Ammon's horn (tissue), 1 donor: ENCODE data around the gene LGR4.
"Not testable (repeated sequence)": the region's sequence is repeated elsewhere in the genome, so short reads cannot be mapped to it uniquely, and the experiment has no call there.

Source experiments
- DNase-seq: peaks from one replicate; pipeline ENCODE4 v3.0.0-alpha.2; 2016; ENCODE audit warnings: low spot score

The LGR4 gene

GRCh38 chr11:27458182-27458581 lies 14.4 kb downstream of the LGR4 start:
- DNase-seq, result no peak

DNA sequence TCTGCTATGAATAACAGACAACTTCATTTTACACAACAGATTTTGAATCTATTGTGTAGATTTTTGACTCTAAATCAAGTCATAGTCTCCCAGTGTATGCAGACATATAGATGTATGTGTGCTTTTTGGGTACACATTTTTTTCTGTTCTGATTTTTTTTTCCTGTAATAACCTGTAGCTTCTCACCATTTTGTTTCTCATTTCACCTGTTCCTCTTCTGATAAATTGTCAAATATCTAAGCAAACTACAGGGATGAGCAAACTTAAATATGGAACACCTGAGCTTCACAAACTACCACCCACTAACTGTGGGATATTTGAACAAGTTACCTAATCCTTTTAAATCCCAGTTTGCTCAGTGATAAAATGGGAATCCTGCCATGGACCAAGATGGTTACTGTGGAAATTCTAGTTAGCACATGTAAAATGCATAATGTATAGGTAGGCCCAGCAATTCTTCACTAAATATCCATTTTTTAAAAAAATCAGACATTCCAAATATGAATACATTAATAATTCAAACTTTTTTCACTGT lies 15.7 kb downstream of the LGR4 start:
- DNase-seq, result no peak

DNA sequence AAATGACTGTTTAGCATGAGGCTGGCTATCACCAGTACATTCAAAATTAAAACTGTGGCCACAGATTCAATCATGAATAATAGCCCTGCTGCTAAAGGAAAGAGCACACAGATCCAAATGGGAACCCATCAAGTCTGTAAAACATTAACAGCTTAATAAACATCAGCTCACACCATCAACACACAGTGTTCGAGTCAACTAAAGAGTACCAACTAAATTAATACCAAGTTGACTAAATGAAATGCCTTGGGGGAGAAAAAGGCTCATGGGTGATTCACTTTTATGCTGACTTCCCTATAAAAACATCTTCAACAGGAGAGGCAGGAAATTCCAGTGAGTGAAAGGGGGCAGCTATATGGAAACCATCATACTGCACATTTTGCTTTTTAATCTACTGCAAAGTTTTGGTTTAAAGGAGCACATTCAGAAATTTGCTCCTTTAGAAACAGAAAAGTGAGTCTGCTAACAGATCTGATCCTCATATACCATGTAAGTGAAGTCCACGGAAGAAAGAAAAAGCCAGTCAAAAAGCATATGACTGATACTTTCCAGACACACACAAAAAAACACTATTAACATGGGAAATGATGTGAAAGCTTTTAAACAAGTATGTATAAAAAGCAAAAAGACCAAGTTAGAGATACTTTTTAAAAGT lies 16.3 kb downstream of the LGR4 start:
- no peak for DNase-seq

GRCh38 chr11:27455667-27456066 lies 16.9 kb downstream of the LGR4 start:
- no peak for DNase-seq

- DNase-seq, result no peak
Observed at GRCh38 chr11:27453701-27454100, 18.9 kb downstream of the LGR4 start.

- DNase-seq, result no peak
Observed at GRCh38 chr11:27452147-27452546, 20.4 kb downstream of the LGR4 start.

DNA sequence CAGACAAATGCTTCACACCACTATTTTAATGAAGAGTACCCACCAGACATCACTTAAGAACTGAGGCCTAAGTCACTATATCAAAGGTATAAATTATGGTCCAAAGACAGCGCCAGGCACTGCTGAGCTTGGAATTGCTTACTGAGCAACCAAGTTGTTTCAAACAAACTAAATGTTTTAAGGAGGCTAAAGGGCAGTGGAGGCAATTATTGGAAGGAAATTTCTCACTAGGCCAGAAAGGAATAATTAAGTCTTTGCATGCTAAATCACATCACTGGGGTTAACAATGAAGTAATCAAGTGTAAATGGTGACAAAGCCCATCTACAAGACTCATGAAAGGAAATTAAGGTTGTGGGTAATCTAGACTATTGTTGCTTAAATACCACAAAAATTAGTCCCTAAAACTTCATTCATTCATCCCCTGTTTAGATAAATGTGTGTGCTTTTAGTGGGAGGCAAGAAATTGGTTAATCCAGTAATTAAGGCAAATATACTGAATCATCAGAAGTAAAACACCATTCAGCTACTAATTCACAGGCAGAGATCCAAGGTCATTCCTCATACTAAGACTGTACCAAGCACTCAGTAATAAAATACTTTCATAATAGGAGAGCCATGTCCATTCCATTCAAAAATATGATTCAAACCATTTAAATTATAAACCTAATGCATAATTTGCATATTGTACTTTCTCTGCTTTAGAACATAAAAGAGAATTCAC lies 21.2 kb downstream of the LGR4 start:
- no peak for DNase-seq

DNA sequence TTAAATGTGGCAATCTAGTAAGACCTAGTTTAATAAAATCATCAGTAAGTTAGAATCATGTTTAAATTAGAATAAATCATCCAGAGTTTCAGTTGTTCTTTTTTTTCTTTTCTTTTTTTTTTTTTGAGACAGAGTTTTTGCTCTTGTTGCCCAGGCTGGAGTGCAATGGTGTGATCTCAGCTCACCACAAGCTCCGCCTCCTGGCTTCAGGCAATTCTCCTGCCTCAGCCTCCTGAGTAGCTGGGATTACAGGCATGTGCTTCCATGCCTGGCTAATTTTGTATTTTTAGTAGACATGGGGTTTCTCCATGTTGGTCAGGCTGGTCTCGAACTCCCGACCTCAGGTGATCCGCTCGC lies 24.4 kb downstream of the LGR4 start:
- DNase-seq, result not testable (repeated sequence)

GRCh38 chr11:27447288-27448183 lies 25.1 kb downstream of the LGR4 start:
- DNase-seq, result no peak

- DNase-seq, result no peak
Observed at GRCh38 chr11:27445625-27446024, 27.0 kb downstream of the LGR4 start.

DNA sequence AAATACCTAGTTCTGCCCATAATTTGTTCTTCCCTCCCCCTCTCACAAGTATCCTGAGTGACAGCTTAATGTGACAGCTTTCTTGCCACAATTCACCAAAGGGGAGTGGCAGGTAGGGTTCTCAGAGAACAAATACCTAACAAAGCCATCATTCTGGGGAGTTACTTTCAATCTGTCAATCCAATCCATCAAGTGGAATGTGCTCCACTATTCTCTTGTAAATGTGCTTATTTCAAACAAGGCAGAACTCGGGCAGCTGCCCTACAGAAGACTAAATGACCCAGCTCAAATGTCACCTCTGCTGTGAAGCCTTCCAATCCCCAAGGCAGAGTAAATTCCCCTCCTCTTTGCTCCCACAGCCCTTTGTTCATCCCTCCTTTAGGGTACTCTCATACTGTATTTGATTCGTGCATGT lies 27.8 kb downstream of the LGR4 start:
- DNase-seq, result no peak

DNA sequence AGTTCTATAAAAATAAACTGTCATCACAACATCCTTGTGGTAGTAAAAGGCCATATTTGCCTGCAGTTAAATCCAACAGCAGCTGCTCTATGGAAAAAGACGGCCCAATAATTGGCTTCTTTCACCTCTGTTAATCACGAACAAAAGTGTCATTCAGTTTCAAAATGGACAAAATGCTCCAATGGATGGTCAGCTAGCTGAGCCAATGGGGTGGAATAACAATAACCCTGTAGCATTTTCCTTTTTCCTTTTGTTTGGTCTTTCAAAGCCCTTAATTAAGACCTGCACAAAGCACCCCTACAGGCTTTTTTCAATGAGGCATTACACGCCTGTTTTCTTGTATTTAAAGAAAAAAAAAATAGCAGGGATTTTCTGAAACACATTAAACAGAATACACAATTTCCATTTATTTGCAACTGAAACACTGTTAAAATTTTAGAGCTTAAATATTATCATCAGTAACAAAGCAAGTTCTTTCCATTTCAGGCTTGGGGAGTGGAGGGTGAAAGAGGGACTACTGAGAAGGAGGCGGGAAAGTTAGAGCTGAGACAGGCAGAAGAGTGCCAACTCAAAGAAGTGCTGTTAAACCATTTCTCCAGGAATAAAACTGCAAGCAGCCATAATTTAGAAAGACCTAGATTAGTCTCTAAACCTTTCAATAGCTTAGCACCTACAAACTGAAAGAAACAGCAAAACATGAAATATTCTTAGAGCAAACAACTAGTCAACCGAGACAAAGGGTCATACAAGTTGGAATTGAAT lies 28.7 kb downstream of the LGR4 start:
- peak; percentile 89 for DNase-seq

DNA sequence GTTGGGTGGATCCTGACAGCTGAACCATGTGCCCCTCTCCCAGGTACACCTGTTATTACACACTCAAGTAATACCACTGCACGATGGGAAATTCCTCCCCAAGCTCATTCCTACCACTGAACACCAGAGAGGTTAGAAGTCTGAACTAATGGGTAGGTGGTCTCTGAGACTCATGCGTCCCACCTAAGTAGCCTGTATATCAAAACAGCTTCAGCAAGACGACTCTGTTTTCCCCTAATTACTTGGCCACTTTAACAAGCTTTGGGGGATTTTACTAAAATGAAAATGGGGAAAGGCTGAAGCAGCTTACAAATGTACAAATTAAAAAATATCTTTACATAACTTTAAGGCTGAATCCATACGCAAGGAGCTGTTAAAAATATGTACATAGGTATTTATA lies 29.4 kb downstream of the LGR4 start:
- DNase-seq, result no peak

- DNase-seq, result no peak
Observed at GRCh38 chr11:27440090-27440489, 32.5 kb downstream of the LGR4 start.

DNA sequence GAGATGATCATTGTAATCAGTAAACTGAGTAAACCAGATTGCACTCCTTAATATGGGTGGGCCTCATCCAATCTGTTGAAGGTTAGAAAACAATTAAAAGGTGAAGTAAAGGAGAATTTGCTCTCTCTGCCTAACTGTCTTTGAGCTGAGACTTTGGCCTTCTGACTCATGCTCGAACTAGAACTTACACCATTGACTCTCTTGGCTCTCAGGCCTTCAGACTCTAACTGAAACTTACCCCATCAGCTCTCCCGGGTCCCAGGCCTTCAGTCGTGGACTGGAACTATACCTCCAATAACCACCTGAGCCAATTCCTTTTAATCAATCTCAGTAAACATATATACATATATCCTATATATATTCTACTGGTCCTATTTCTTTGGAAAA lies 34.0 kb downstream of the LGR4 start:
- DNase-seq, result no peak

GRCh38 chr11:27437829-27438594 lies 34.6 kb downstream of the LGR4 start:
- DNase-seq, result no peak

- no peak for DNase-seq
Observed at GRCh38 chr11:27436916-27437315, 35.7 kb downstream of the LGR4 start.

DNA sequence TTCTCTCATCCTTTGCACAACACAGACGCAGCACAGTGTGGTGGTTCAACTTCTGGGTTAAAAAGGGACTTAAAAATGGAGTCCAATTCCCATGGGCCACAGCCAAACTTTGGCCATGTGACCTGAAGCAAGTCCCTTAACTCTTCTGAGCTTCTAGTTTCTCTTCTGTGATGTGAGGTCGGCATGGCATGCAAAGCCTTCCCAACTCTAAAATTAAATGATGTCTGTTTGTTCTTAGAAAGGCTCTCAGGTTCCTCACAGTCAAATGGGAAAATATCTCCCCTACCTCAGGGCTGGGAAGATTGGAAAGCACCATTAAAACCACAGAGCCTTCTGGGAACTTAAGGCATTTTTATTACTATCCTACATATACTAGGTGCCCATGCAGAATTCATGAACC lies 38.8 kb downstream of the LGR4 start:
- no peak for DNase-seq

DNA sequence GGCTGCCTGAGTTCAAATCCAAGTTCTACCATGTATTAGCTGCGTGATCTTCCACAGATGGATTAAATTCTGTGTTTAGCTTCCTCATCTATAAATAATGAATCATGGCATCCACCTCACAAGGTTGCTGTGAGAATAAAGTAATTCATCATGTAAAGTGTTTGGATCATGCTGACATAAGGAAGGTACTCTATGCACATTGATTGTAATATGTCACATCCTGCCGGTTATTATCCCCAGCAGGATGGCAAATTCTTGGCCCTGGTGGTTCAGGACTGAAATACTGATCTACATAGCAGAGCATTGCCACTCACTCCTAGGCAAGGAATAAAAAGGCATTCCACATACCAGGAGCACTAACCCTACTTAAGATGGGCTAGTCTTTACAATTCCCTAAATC lies 40.8 kb downstream of the LGR4 start:
- DNase-seq, result no peak

DNA sequence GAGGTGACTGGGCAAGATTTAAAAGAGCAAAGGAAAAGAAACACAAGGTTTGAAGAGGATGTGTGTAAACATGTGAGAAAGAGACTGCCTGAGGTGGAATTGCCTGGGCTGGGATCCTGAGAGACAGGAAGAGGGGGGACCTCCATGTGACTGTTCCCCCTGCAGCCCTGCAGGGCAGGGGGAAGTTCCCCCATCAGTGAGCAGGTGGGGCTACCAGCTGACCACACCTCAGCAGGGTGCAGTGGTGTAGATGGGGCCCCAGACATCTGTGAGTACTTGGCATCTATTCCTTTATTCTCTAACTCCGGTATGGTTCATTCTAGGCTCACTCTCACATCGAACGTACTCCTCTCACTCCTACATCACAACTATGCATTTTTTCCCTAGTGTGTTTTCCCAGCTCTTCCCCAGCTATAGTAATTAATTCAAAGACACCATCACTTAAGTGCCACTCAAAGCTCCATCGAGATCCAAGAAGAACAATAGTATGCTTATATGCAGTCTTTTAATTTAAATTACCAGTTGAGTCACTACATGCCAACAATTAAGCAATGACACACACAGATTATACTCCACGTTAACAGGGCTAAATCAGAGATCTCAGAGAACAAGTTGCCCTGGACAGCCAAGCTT lies 42.7 kb downstream of the LGR4 start:
- DNase-seq, result no peak
